ENCODE data around the gene DNAJC5.

DNAJC5 gene

DNA sequence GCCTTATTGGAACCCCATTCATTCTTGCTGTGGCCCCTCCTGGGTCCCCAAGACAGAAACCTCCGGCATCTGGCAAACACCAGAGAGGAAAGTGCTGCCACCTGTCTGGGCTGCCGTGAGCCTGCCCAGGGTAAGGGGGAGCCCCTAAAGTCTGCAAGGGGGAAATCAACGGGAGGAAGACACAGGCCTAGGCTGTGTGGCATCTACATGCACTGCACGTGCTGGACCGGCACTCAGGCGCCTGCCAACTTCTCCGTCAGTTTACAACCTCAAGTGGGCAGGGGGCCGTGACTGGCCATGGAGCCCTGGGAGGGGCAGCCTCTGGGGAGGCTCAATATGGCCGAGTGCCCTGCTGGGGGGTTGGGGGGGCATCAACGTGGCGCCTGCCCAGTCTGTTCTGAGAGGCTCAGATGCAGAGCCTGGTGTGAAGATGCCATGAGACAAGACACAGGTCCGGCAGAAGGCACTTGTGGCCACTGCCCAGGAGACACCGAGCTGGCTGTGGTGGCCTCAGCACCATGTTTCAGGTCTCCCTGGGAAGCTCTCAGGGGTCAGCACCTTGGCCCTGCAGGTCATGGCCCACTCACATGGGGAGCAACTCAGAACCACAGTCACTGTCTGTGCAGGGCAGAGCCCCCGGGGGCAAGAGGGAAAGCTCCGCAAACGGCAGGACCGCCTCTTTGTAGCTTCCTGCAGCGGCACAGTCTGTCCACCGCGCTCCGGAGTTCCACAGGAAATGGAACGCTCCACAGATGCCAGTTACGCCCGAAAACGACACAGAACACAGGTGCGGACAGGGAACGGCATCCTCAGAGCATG lies 52.9 kb downstream of the DNAJC5 start:
- peaks cover 28 to 38% (median 36%) of the 10 kb centered on the region in 3 donors for H3K36me3 ChIP-seq
- intact Hi-C loops (cut with DNase I; ENCODE audit: low total_unique reads) = no loop called here
- H3K9me3 ChIP-seq = no peaks in the 10 kb centered on the region
- peaks cover 0 to 65% (median 51%) of the 10 kb centered on the region in 4 donors for H3K4me1 ChIP-seq
- H3K27me3 ChIP-seq = no peaks in the 10 kb centered on the region
- TF ChIP-seq CTCF (IDR thresholded peaks at IDR 0.05) = no peak
- peak overlapping the region; percentile 68 to 75 for H3K27ac ChIP-seq
- no peak overlapping the region for H3K4me3 ChIP-seq
- DNase-seq = peak in 1 of 2 donors; percentile 72

DNA sequence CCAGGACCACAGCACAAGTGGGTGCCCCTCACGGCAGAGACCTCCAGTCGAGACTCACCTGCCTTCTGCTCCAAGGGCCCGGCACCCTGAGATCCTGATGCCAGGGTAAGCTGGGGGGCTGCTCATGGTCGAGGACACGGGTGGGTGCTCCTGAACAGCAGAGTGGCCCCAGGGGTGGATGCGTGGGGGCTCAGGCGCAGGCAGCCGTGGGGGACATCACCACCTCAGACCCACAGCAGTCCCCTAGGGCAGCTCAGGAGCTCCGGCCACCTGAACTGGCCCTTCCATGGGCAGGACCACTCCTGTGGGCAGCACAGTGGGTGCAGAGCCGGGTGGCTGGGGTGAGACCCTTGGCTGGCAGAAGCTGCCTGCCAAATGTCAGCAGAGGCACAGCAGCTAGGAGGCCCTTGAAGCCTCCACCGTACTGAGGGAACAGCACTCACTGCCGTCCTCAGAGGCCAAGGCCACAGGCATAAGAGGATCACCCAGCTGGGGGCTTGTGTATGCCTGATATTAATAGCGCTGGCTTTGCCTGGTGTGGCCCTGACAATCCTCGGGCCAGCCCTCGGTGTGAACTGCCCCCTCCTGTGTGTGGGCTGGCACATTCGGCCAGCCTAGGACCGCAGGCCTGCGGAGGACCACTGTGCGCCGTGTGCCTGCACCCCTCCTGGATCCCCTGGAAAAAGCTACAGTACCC lies 55.9 kb downstream of the DNAJC5 start:
- peaks cover 0 to 86% (median 73%) of the 10 kb centered on the region in 4 donors for H3K4me1 ChIP-seq
- no peak for DNase-seq
- no peak for TF ChIP-seq CTCF (IDR thresholded peaks at IDR 0.05)
- no peaks in the 10 kb centered on the region for H3K27me3 ChIP-seq
- peak overlapping the region; percentile 68 to 75 for H3K27ac ChIP-seq
- peaks cover 1 to 8% (median 6%) of the 10 kb centered on the region in 3 donors for H3K36me3 ChIP-seq
- peak overlapping the region; percentile 10 to 27 for H3K4me3 ChIP-seq
- intact Hi-C loops (cut with DNase I; ENCODE audit: low total_unique reads) = no loop called here
- no peaks in the 10 kb centered on the region for H3K9me3 ChIP-seq

DNA sequence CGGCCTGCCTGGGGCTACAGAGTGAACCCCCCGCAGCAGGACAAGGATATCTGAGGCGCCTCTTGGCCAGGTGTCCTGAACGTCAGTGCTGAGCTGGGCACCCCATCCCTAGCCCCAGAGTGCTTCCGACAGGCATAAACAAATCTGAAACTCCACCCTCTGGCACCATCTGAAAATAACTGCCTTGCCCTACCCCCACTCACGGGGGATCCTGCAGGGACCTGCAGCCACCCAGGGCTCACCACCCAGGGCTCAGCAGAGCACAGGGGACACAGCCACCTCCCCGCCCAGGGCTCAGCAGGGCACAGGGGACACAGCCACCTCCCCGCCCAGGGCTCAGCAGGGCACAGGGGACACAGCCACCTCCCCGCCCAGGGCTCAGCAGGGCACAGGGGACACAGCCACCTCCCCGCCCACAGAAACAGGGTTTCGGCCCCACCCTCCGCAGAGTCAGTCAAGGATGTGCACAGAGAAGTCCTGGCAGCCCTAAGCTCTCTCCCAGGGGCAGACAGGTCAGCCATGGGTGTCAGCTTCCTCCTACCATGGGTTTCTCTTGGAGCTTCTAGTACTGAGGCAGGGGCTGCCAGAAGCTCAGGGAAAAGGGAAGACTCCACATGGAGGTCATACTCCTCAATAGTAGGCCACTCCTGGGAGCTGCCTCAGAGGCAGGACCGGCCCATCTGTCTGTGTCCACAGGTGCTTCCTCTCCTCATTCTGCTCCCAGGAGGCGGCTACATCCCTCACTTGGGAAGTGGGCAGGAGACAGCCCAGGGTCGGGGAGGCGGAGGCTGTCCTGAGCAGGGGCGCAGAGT lies 56.7 kb downstream of the DNAJC5 start:
- Histone ChIP-seq H3K9me3 (no peaks in the 10 kb centered on the region), H3K4me3 (peak overlapping the region; percentile 10 to 27), H3K4me1 (peaks cover 0 to 86% (median 73%) of the 10 kb centered on the region in 4 donors), H3K36me3 (peaks cover 0 to under 1% (median 0%) of the 10 kb centered on the region in 3 donors), H3K27ac (peak overlapping the region; percentile 68 to 75), H3K27me3 (no peaks in the 10 kb centered on the region)
- intact Hi-C loops (cut with DNase I; ENCODE audit: low total_unique reads) = no loop called here
- no peak for TF ChIP-seq CTCF (IDR thresholded peaks at IDR 0.05)
- DNase-seq = no peak

DNA sequence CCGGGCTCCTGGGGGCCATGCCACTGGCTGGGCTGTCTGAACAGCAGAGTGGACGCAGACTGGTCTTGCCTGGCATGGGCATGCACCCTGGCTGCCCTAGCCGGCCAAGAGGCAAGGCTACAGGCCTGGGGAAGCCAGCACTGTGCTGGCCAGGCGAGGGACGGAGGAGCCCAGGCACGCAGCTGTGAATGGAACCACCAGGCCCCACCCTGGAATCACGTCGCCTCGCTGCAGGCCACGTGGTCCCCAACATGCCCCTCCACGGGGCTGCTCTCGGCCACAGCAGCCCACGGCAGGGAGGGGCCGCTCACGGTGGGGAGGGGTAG lies 57.2 kb downstream of the DNAJC5 start:
- Histone ChIP-seq H3K9me3 (no peaks in the 10 kb centered on the region), H3K36me3 (no peaks in the 10 kb centered on the region), H3K27me3 (no peaks in the 10 kb centered on the region), H3K4me1 (peaks cover 0 to 92% (median 75%) of the 10 kb centered on the region in 4 donors), H3K27ac (peak overlapping the region; percentile 68 to 75), H3K4me3 (no peak overlapping the region)
- intact Hi-C loops (cut with DNase I; ENCODE audit: low total_unique reads) = no loop called here
- TF ChIP-seq CTCF (IDR thresholded peaks at IDR 0.05) = no peak
- no peak for DNase-seq

GRCh38 chr20:63952769-63953168 lies 57.8 kb downstream of the DNAJC5 start:
- H3K4me1 ChIP-seq = peaks cover 0 to 92% (median 78%) of the 10 kb centered on the region in 4 donors
- intact Hi-C loops (cut with DNase I; ENCODE audit: low total_unique reads) = no loop called here
- H3K27ac ChIP-seq = peak overlapping the region; percentile 68 to 75
- no peaks in the 10 kb centered on the region for H3K36me3 ChIP-seq
- TF ChIP-seq CTCF (IDR thresholded peaks at IDR 0.05) = no peak
- H3K27me3 ChIP-seq = no peaks in the 10 kb centered on the region
- no peak for DNase-seq
- H3K9me3 ChIP-seq = no peaks in the 10 kb centered on the region
- no peak overlapping the region for H3K4me3 ChIP-seq

All from tibial artery (tissue), 4 donors.